Tibial nerve (tissue), 4 donors: ENCODE measurements around the gene STAB2.

ENCODE experiments used
- CTCF ChIP-seq, 5 experiments: fragments of 200-600 bp in 3 of 5; fragments of 450-650 bp in 2 of 5; sonication (generic) in 3 of 5; IDR thresholded peaks; one replicate each; pipeline ENCODE4 v1.5.1; 2016 to 2019; ENCODE audit warnings: antibody characterized with exemption in 5 of 5, mild to moderate bottlenecking in 3 of 5, moderate library complexity in 2 of 5
- EP300 ChIP-seq, 2 donors: sonication (generic); formaldehyde crosslinking; IDR thresholded peaks; one replicate each; pipeline ENCODE4 v1.6.1; 2017; ENCODE audit warnings: antibody characterized with exemption in 2 of 2, mild to moderate bottlenecking in 1 of 2
- POLR2A ChIP-seq, 2 donors: fragments of 450-650 bp; IDR thresholded peaks; one replicate each; pipeline ENCODE4 v1.6.1; 2017; ENCODE audit warnings: antibody characterized with exemption in 2 of 2, mild to moderate bottlenecking in 2 of 2, moderate library complexity in 2 of 2

GRCh38 chr12:103677341-103677740 is 90.3 kb downstream of the STAB2 start:
- no peak for TF ChIP-seq CTCF (IDR thresholded peaks at IDR 0.05)
- TF ChIP-seq EP300 (IDR thresholded peaks at IDR 0.05), result no peak
- no peak for TF ChIP-seq POLR2A (IDR thresholded peaks at IDR 0.05)
